Measurements from ENCODE around the gene PCLO.
"Not testable (repeated sequence)": the region's sequence is repeated elsewhere in the genome, so short reads cannot be mapped to it uniquely, and the experiment has no call there.

DNA sequence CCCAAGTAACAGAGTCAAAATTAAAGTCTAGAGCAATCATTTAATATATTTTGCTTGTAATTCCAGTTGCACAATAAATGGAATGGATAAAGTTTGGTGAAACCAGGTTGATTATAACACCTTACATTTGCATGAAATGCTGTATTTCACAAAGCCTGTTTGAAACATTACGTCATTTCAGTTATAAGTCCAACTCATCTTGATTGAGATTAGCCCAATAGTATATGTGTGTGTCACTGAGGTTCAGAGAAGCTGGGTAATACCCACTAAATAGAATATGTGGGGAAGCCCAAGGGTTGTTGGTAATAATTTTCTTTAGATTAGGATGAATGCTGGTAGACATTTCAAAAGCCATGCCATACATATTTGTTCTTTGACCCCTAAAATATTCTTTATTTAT, 456.3 kb downstream of the PCLO start:
- not testable (repeated sequence) for TF ChIP-seq POLR2AphosphoS5, POLR2A (IDR thresholded peaks at IDR 0.05)
